ENCODE results near the gene SCFD2. TPM values are rescaled to one million over a fixed set of nuclear protein-coding genes. Genes with fewer than 3 reads are reported as not detected.

Gene SCFD2
- total and polyA plus RNA-seq, 10 of the 15 experiments (the other 5 are each of a cell fraction or from before 2014, with no cell fraction given): 4.8 to 37.6 (median 24.9) TPM

- no peak for ATAC-seq
- Histone ChIP-seq H4K20me1 (ENCODE audit: control insufficient read depth, insufficient read depth) (no peaks in the 10 kb centered on the region), H3K27me3 (replicated peaks in 1 of 2; ENCODE audit: control insufficient read depth in 2 of 2, insufficient read depth in 2 of 2, low read length in 1 of 2) (no peaks in the 10 kb centered on the region), H3K4me1 (ENCODE audit: control insufficient read depth, insufficient read depth, low read length) (no peaks in the 10 kb centered on the region), H3K9ac (ENCODE audit: control insufficient read depth, insufficient read depth, low read length) (no peak overlapping the region), H3K27ac (ENCODE audit: control insufficient read depth, insufficient read depth) (no peak overlapping the region), H3K36me3 (ENCODE audit: control insufficient read depth in 2 of 2, insufficient read depth in 2 of 2, low read length in 1 of 2) (no peaks in the 10 kb centered on the region), H3K9me3 (replicated peaks; ENCODE audit: control insufficient read depth, insufficient read depth, low read length) (no peaks in the 10 kb centered on the region), H3K4me3 (no peak overlapping the region), H3K79me2 (ENCODE audit: control insufficient read depth, insufficient read depth, low read length) (no peaks in the 10 kb centered on the region), H2AFZ (ENCODE audit: control insufficient read depth, low read depth, low read length) (no peak overlapping the region), H3K4me2 (ENCODE audit: control insufficient read depth, insufficient read depth) (no peak overlapping the region)
- BruUV-seq (replicated peaks): no TSS peak
- ChIA-PET CTCF (no interaction called here), POLR2A (no interaction called here), SMC1A (ENCODE audit: uncharacterized antibody, unreplicated experiment) (no interaction called here), RAD21 (ENCODE audit: unreplicated experiment) (no interaction called here)
- no peak for FAIRE-seq
- intact Hi-C loops (cut with micrococcal nuclease; ENCODE audit: unreplicated experiment) (no loop called here), in situ Hi-C loops (cut with MboI) (no loop called here)
- WGBS (ENCODE audit: insufficient coverage, insufficient replicate concordance, low lambda C conversion rate, missing lambda C conversion rate): 76% methylated on average over 4 of the region's 4 CpGs
- DNase-seq (ENCODE audit: low read depth, low spot score): no peak
- no peak for TF ChIP-seq ETV6 (conservative IDR thresholded peaks at IDR 0.05 in 1 of 2, IDR thresholded peaks at IDR 0.05 in 1 of 2; ENCODE audit: borderline replicate concordance in 1 of 2, low read depth in 1 of 2)
Observed at GRCh38 chr4:52870225-52870624, 495.6 kb downstream of the SCFD2 start.

GRCh38 chr4:52869656-52870055 is 496.2 kb downstream of the SCFD2 start:
- in situ Hi-C loops (cut with MboI) (no loop called here), intact Hi-C loops (cut with micrococcal nuclease; ENCODE audit: unreplicated experiment) (no loop called here)
- Histone ChIP-seq H3K4me1 (ENCODE audit: control insufficient read depth, insufficient read depth, low read length) (no peaks in the 10 kb centered on the region), H2AFZ (ENCODE audit: control insufficient read depth, low read depth, low read length) (no peak overlapping the region), H3K27me3 (replicated peaks in 1 of 2; ENCODE audit: control insufficient read depth in 2 of 2, insufficient read depth in 2 of 2, low read length in 1 of 2) (no peaks in the 10 kb centered on the region), H3K9me3 (replicated peaks; ENCODE audit: control insufficient read depth, insufficient read depth, low read length) (no peaks in the 10 kb centered on the region), H3K4me2 (ENCODE audit: control insufficient read depth, insufficient read depth) (no peak overlapping the region), H3K79me2 (ENCODE audit: control insufficient read depth, insufficient read depth, low read length) (no peaks in the 10 kb centered on the region), H3K27ac (ENCODE audit: control insufficient read depth, insufficient read depth) (no peak overlapping the region), H3K4me3 (no peak overlapping the region), H3K36me3 (ENCODE audit: control insufficient read depth in 2 of 2, insufficient read depth in 2 of 2, low read length in 1 of 2) (no peaks in the 10 kb centered on the region), H4K20me1 (ENCODE audit: control insufficient read depth, insufficient read depth) (no peaks in the 10 kb centered on the region), H3K9ac (ENCODE audit: control insufficient read depth, insufficient read depth, low read length) (no peak overlapping the region)
- ChIA-PET SMC1A (ENCODE audit: uncharacterized antibody, unreplicated experiment) (no interaction called here), RAD21 (ENCODE audit: unreplicated experiment) (no interaction called here), CTCF (no interaction called here), POLR2A (no interaction called here)
- 78% methylated on average over 1 of the region's 1 CpG for WGBS (ENCODE audit: insufficient coverage, insufficient replicate concordance, low lambda C conversion rate, missing lambda C conversion rate)
- no TSS peak for BruUV-seq (replicated peaks)
- DNase-seq (ENCODE audit: low read depth, low spot score) (no peak), ATAC-seq (no peak), FAIRE-seq (no peak)
- TF ChIP-seq RELB (IDR thresholded peaks at IDR 0.05; ENCODE audit: low read depth) (no peak), TCF3 (IDR thresholded peaks at IDR 0.05; ENCODE audit: borderline replicate concordance, insufficient read depth, low read depth, low read length) (no peak), ZSCAN29 (IDR thresholded peaks at IDR 0.05) (no peak), JUND (IDR thresholded peaks at IDR 0.05; ENCODE audit: low read depth, low read length) (no peak), SMAD5 (IDR thresholded peaks at IDR 0.05; ENCODE audit: low read depth) (no peak), HDAC6 (IDR thresholded peaks at IDR 0.05; ENCODE audit: unreplicated experiment) (no peak), MLLT1 (IDR thresholded peaks at IDR 0.05) (no peak), POU2F2 (IDR thresholded peaks at IDR 0.05; ENCODE audit: borderline replicate concordance, low read depth, low read length) (no peak), ZNF207 (IDR thresholded peaks at IDR 0.05; ENCODE audit: borderline replicate concordance) (no peak), CEBPB (IDR thresholded peaks at IDR 0.05; ENCODE audit: borderline replicate concordance in 1 of 2, low read depth in 2 of 2, low read length in 2 of 2) (no peak), USF2 (IDR thresholded peaks at IDR 0.05; ENCODE audit: borderline replicate concordance, low read depth, low read length) (no peak)
